Measurements from ENCODE around the gene SLCO2A1. TPM values are rescaled to one million over a fixed set of nuclear protein-coding genes. Genes with fewer than 3 reads are reported as not detected.

SLCO2A1 gene
- total RNA-seq, 2 donors from 2014 or later = 26.3 to 34.8 TPM

DNA sequence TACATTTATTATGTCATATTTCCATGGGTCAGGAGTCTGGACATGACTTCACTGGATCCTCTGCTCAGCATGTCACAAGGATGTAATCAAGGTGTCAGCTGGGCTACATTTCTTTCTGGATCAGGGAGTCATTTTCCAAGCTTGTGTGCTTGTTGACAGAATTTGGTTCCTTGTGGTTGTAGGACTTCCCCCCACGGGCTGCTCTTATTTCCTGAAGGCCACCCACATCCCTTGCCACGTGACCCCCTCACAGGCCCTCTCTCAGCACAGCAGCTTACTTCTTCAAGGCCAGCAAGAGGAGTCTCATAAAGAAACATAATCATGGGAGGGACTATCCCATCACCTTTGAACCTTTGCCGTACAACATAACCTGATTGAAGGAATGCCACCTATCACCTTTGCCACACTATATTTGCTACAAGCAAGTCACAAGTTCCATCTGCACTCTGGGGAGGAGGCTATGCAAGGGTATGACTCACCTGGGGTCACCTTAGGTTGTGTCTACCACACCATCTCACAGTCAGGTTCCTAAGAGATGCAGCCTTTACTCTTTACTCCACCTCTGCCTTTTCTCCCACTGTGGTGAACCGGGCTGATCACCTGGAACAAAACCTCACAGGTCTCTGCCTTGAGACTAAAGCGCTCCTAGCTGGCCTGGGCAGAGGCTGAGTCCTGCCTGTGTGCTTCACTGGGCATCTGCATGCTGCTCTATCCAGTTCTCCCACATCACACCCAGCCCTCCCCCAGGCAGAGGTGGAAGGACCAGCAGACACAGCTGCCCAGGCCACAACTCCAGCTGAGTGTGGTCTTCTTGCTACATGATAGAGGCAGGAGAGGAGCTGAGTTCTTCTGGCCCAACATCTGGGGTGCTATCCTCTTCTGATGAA lies 147.5 kb downstream of the SLCO2A1 start:
- Histone ChIP-seq H3K36me3 (no peaks in the 10 kb centered on the region), H3K9me3 (no peaks in the 10 kb centered on the region), H3K4me3 (no peak overlapping the region), H3K27me3 (no peaks in the 10 kb centered on the region), H3K4me1 (no peaks in the 10 kb centered on the region), H3K9ac (ENCODE audit: low read depth in 2 of 2, low read length in 2 of 2) (no peak overlapping the region), H3K27ac (no peak overlapping the region)
- no peak for DNase-seq
- TF ChIP-seq CTCF (IDR thresholded peaks at IDR 0.05) = no peak
- intact Hi-C loops (cut with DNase I) = no loop called here

GRCh38 chr3:133881492-133881891 lies 148.2 kb downstream of the SLCO2A1 start:
- Histone ChIP-seq H3K4me1 (no peaks in the 10 kb centered on the region), H3K27ac (no peak overlapping the region), H3K4me3 (no peak overlapping the region), H3K9me3 (no peaks in the 10 kb centered on the region), H3K36me3 (no peaks in the 10 kb centered on the region), H3K9ac (ENCODE audit: low read depth in 2 of 2, low read length in 2 of 2) (no peak overlapping the region), H3K27me3 (no peaks in the 10 kb centered on the region)
- DNase-seq = no peak
- intact Hi-C loops (cut with DNase I) = no loop called here
- no peak for TF ChIP-seq CTCF (IDR thresholded peaks at IDR 0.05)

DNA sequence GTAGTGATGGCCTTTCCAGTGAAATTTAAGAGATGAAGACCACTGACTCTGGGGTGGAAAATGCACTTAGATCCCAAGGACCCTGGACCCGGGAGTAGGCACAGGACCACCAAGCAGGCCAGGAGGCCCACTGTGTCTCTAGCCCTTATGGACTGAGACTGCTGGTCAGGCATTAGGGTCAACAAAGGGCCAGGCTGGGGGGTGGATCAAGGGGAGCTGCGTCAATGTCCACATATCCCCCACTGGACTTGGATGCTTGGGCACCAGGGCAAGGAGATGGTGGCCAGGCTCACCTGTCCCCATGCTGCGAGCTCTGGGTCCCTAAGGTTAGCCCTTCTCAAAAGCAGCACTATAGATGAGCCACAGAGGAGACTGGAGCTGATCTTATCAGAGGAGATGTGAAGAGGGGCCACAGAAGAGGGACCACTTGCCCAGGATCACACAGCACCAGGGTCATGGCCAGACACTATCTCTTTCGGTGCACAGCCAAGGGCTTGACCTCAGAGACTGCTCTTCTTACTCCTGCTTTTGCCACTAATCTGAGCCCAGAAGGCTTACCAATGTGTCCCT lies 148.8 kb downstream of the SLCO2A1 start:
- Histone ChIP-seq H3K27ac (no peak overlapping the region), H3K36me3 (no peaks in the 10 kb centered on the region), H3K9ac (ENCODE audit: low read depth in 2 of 2, low read length in 2 of 2) (no peak overlapping the region), H3K4me3 (no peak overlapping the region), H3K4me1 (no peaks in the 10 kb centered on the region), H3K27me3 (no peaks in the 10 kb centered on the region), H3K9me3 (no peaks in the 10 kb centered on the region)
- intact Hi-C loops (cut with DNase I) = no loop called here
- no peak for DNase-seq
- no peak for TF ChIP-seq CTCF (IDR thresholded peaks at IDR 0.05)

DNA sequence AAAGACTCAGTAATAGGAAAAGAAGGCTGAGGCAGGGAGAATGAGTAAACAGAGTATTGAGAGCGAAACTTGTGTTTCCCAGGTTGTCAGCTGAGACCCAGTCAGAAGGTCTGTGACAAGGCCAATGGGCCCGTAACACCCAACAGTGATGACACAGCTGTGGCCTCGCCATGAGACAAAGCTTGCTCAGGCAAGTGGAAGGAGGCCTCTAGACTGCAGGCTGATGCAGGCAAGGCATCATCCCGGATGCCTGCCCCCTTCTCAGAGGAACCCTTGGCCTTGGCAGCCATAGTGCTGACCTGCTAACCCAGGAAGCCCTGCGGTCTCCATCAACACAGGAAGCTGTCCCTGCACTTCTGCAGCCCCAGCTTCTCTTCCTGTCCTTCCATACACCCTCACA lies 149.4 kb downstream of the SLCO2A1 start:
- no peak overlapping the region for H3K4me3 ChIP-seq
- intact Hi-C loops (cut with DNase I) = no loop called here

GRCh38 chr3:133878518-133878917 lies 151.2 kb downstream of the SLCO2A1 start:
- H3K27ac ChIP-seq = no peak overlapping the region
- H3K4me3 ChIP-seq = no peak overlapping the region
- TF ChIP-seq CTCF (IDR thresholded peaks at IDR 0.05) = no peak
- H3K9ac ChIP-seq (ENCODE audit: low read depth in 2 of 2, low read length in 2 of 2) = no peak overlapping the region
- H3K9me3 ChIP-seq = no peaks in the 10 kb centered on the region
- no peak for DNase-seq
- no peaks in the 10 kb centered on the region for H3K36me3 ChIP-seq
- no peaks in the 10 kb centered on the region for H3K27me3 ChIP-seq
- intact Hi-C loops (cut with DNase I) = no loop called here
- no peaks in the 10 kb centered on the region for H3K4me1 ChIP-seq

More for the DNA sequence above, 149.4 kb downstream of the SLCO2A1 start:
- Histone ChIP-seq H3K36me3 (no peaks in the 10 kb centered on the region), H3K4me1 (no peaks in the 10 kb centered on the region), H3K27ac (no peak overlapping the region), H3K9me3 (no peaks in the 10 kb centered on the region), H3K9ac (ENCODE audit: low read depth in 2 of 2, low read length in 2 of 2) (no peak overlapping the region), H3K27me3 (no peaks in the 10 kb centered on the region)
- DNase-seq = no peak
- TF ChIP-seq CTCF (IDR thresholded peaks at IDR 0.05) = no peak

Other genes starting within 250 kb of the SLCO2A1 start
- 10 to 100 TPM; 38.0 to 86.1 TPM for gene SRPRB, start 224.1 kb downstream of the SLCO2A1 start, total RNA-seq
- 1 to 10 TPM; 2.6 to 5.6 TPM for gene RAB6B, start 134.0 kb downstream of the SLCO2A1 start, total RNA-seq
- gene RYK, start 220.9 kb upstream of the SLCO2A1 start, total RNA-seq = 10 to 100 TPM; 30.7 to 40.6 TPM

Measured in colonic mucosa (tissue), 4 donors.